Cardiac muscle cell (in vitro differentiated cells and primary cell): ENCODE measurements around the gene DNAJC6. TPM values are rescaled to one million over a fixed set of nuclear protein-coding genes. Genes with fewer than 3 reads are reported as not detected.
"Not testable (repeated sequence)": the region's sequence is repeated elsewhere in the genome, so short reads cannot be mapped to it uniquely, and the experiment has no call there.

ENCODE experiments used
- DNase-seq, 2 donors: peaks; one replicate each; pipeline versions ENCODE4 v3.0.0 to v3.0.0-alpha.2; 2010 to 2017; ENCODE audit warnings: low read depth in 1 of 2, low spot score in 1 of 2
- H3K27ac ChIP-seq: fragments of 200-600 bp; sonication (generic); 2 replicates; pipeline ENCODE4 v1.5.1; 2016
- H3K27me3 ChIP-seq: fragments of 200-600 bp; sonication (generic); 2 replicates; pipeline ENCODE4 v1.6.0; 2016; ENCODE audit warnings: control low read depth
- H3K36me3 ChIP-seq: fragments of 200-600 bp; sonication (generic); 2 replicates; pipeline ENCODE4 v1.5.1; 2016; ENCODE audit warnings: control low read depth
- H3K4me1 ChIP-seq: fragments of 200-600 bp; sonication (generic); 2 replicates; pipeline ENCODE4 v1.8.1; 2017; ENCODE audit warnings: low read depth, mild to moderate bottlenecking, mixed run types
- H3K4me3 ChIP-seq: fragments of 200-600 bp; sonication (generic); 2 replicates; pipeline ENCODE4 v1.5.1; 2016; ENCODE audit warnings: mild to moderate bottlenecking
- H3K9me3 ChIP-seq: fragments of 200-600 bp; sonication (generic); 2 replicates; pipeline ENCODE4 v1.5.1; 2017; ENCODE audit warnings: low read depth, mild to moderate bottlenecking, control low read depth
- CTCF ChIP-seq: IDR thresholded peaks from 2 replicates; pipeline ENCODE4 v1.5.1; 2012; ENCODE audit warnings: low read depth, mild to moderate bottlenecking, low read length
- polyA plus RNA-seq: library from polyadenylated mRNA; unstranded; fragments of >200 nt; fragmentation: Nextera tagmentation; extraction: Ambion mirVana; gene quantifications from 2 replicates; pipeline ENCODE4 v1.2.1, GENCODE V29; 2016
- total RNA-seq: library from RNA; depleted of rRNA; stranded (reverse); fragments of >200 nt; gene quantifications from 2 replicates; pipeline ENCODE4 v1.2.3, GENCODE V29; 2016

DNAJC6 gene
- total and polyA plus RNA-seq, 2 experiments from 2014 or later = 26.0 to 54.5 TPM

DNA sequence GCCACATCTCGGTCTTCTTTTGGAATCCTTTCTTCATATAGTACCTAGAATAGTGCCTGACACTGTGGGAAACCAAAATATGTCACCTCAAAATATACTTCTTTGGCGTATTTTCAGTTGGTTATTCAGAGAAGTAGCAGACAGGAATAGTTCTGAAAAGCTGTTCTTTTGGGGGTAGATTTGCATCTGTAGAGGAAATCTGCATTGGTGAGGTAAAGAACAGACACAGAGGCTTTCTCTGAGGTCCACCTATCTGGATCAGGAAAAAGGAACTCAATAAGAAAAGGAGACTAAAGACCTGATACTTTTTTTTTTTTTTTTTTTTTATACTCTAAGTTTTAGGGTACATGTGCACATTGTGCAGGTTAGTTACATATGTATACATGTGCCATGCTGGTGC lies 134.3 kb downstream of the DNAJC6 start:
- no peaks in the 10 kb centered on the region for H3K9me3 ChIP-seq
- H3K4me1 ChIP-seq = no peaks in the 10 kb centered on the region
- no peak overlapping the region for H3K27ac ChIP-seq
- no peak for DNase-seq
- TF ChIP-seq CTCF = no peak
- H3K4me3 ChIP-seq = no peak overlapping the region
- no peaks in the 10 kb centered on the region for H3K27me3 ChIP-seq
- H3K36me3 ChIP-seq = no peaks in the 10 kb centered on the region

GRCh38 chr1:65444128-65444640 lies 134.8 kb downstream of the DNAJC6 start:
- Histone ChIP-seq H3K27ac (no peak overlapping the region), H3K4me1 (no peaks in the 10 kb centered on the region), H3K9me3 (no peaks in the 10 kb centered on the region), H3K27me3 (no peaks in the 10 kb centered on the region), H3K36me3 (no peaks in the 10 kb centered on the region), H3K4me3 (no peak overlapping the region)
- TF ChIP-seq CTCF = no peak
- no peak for DNase-seq

- Histone ChIP-seq H3K36me3 (no peaks in the 10 kb centered on the region), H3K9me3 (no peaks in the 10 kb centered on the region), H3K4me3 (no peak overlapping the region), H3K4me1 (no peaks in the 10 kb centered on the region), H3K27ac (no peak overlapping the region), H3K27me3 (no peaks in the 10 kb centered on the region)
- no peak for TF ChIP-seq CTCF
- no peak for DNase-seq
Measured at GRCh38 chr1:65445837-65446236, 136.5 kb downstream of the DNAJC6 start.

DNA sequence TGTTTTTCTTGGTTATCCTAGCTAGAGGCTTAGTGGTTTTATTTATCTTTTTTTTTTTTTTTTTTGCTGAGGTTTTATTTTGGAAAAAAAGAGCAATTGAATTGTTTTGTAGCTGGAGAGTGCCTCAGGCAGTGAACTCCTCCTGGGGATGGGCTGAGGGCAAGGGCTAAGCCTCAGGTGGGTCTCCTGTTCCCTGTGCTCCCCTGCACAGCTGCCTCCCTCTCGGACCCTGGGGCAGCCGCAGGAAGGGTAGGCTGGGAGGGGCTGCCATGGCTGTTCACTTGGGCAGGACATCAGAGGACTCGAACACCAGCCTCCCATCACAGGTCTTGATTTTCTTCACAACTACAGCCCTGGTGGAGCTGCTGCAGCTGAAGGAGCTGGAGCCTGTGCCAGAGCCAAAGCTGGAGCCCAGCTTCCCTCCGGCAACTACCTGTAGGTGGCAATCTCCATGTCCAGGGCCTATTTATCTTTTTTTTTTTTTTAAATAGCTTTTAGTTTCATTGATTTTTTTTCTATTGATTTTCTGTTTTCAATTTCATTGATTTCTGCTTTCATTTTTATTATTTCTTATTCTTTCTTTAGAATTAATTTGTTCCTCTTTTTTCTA lies 140.0 kb downstream of the DNAJC6 start:
- DNase-seq = no peak
- Histone ChIP-seq H3K4me3 (no peak overlapping the region), H3K27ac (no peak overlapping the region), H3K4me1 (no peaks in the 10 kb centered on the region), H3K27me3 (no peaks in the 10 kb centered on the region), H3K36me3 (no peaks in the 10 kb centered on the region), H3K9me3 (no peaks in the 10 kb centered on the region)
- TF ChIP-seq CTCF = no peak

- H3K4me3 ChIP-seq, H3K9me3 ChIP-seq, H3K4me1 ChIP-seq, H3K36me3 ChIP-seq, DNase-seq, H3K27me3 ChIP-seq, H3K27ac ChIP-seq: not testable (repeated sequence)
Measured at GRCh38 chr1:65455678-65456077, 146.3 kb downstream of the DNAJC6 start.

DNA sequence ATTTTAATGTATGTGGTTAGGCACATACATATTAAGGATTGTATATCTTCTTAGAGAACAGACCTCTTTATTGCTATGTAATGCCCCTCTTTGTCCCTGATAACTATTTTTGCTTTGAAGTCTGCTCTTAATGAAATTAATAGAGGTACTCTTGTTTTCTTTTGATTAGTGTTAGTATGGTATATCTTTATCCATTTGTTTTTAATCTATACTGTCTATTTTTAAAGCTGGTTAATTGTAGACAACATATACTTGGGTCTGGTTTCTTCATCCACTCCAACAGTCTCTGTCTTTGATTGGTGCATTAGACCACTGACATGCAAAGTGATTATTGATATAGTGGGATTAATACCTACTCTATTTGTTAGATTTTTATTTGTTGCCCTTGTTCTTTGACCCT lies 147.1 kb downstream of the DNAJC6 start:
- Histone ChIP-seq H3K36me3 (no peaks in the 10 kb centered on the region), H3K27me3 (no peaks in the 10 kb centered on the region), H3K4me1 (no peaks in the 10 kb centered on the region), H3K4me3 (no peak overlapping the region), H3K9me3 (no peaks in the 10 kb centered on the region), H3K27ac (no peak overlapping the region)
- DNase-seq = no peak
- TF ChIP-seq CTCF = no peak
